Gastroesophageal sphincter (tissue), 4 donors: ENCODE measurements around the gene MEGF8. TPM values are rescaled to one million over a fixed set of nuclear protein-coding genes. Genes with fewer than 3 reads are reported as not detected.

Experiments used
- ATAC-seq: fragments of 150-250 bp; one replicate; pipeline ENCODE4 v1.9.1; 2016; ENCODE audit warnings: mild to moderate bottlenecking, moderate library complexity
- H3K27ac ChIP-seq, 4 donors: fragments of 200-600 bp; sonication (generic) in 3 of 4; 1 replicate in 3 of 4; 2 replicates in 1 of 4; pipeline ENCODE4 v1.5.1; 2016 to 2019
- H3K27me3 ChIP-seq: fragments of 200-600 bp; sonication (generic); one replicate; pipeline ENCODE4 v1.5.1; 2019
- H3K36me3 ChIP-seq, 2 donors: fragments of 200-600 bp; sonication (generic); one replicate each; pipeline ENCODE4 v1.5.1; 2019; ENCODE audit warnings: control low read depth in 1 of 2
- H3K4me1 ChIP-seq, 3 donors: fragments of 200-600 bp; sonication (generic); 1 replicate in 2 of 3; 2 replicates in 1 of 3; pipeline ENCODE4 v1.5.1; 2016 to 2019; ENCODE audit warnings: control low read depth in 2 of 3
- H3K4me3 ChIP-seq, 2 donors: fragments of 200-600 bp; sonication (generic); one replicate each; pipeline ENCODE4 v1.5.1; 2019; ENCODE audit warnings: mild to moderate bottlenecking in 1 of 2, moderate library complexity in 1 of 2
- H3K9me3 ChIP-seq, 3 donors: fragments of 200-600 bp; sonication (generic); one replicate each; pipeline ENCODE4 v1.5.1; 2017 to 2019; ENCODE audit warnings: control low read depth in 2 of 3
- EP300 ChIP-seq: sonication (generic); formaldehyde crosslinking; IDR thresholded peaks from one replicate; pipeline ENCODE4 v1.6.1; 2017; ENCODE audit warnings: antibody characterized with exemption, mild to moderate bottlenecking
- POLR2A ChIP-seq, 2 donors: fragments of 450-650 bp; IDR thresholded peaks; one replicate each; pipeline ENCODE4 v1.6.1; 2017; ENCODE audit warnings: antibody characterized with exemption in 2 of 2, mild to moderate bottlenecking in 2 of 2, moderate library complexity in 1 of 2
- POLR2AphosphoS5 ChIP-seq: sonication (generic); formaldehyde crosslinking; IDR thresholded peaks from one replicate; pipeline ENCODE4 v1.6.1; 2017; ENCODE audit warnings: antibody characterized with exemption
- WGBS, 2 donors: methylation state at CpG; one replicate each; pipeline ENCODE4 v1.1.5; 2018; ENCODE audit warnings: low coverage in 1 of 2; 5-methylcytosine and 5-hydroxymethylcytosine counted together
- total RNA-seq, 4 donors: library from RNA; depleted of rRNA; stranded (reverse); fragments of >200 nt; gene quantifications; one replicate each; pipeline ENCODE4 v1.1.0, GENCODE V29; 2016
- TF ChIP-seq, protein P1 (sequence below), 4 experiments: fragments of 200-600 bp in 2 of 4; fragments of 450-650 bp in 2 of 4; sonication (generic) in 1 of 4; IDR thresholded peaks; one replicate each; pipeline ENCODE4 v1.5.1; 2017 to 2019; ENCODE audit warnings: antibody characterized with exemption in 4 of 4, mild to moderate bottlenecking in 2 of 4, moderate library complexity in 2 of 4

The MEGF8 gene
- total RNA-seq, 4 donors from 2014 or later, result 13.9 to 44.4 (median 18.1) TPM

DNA sequence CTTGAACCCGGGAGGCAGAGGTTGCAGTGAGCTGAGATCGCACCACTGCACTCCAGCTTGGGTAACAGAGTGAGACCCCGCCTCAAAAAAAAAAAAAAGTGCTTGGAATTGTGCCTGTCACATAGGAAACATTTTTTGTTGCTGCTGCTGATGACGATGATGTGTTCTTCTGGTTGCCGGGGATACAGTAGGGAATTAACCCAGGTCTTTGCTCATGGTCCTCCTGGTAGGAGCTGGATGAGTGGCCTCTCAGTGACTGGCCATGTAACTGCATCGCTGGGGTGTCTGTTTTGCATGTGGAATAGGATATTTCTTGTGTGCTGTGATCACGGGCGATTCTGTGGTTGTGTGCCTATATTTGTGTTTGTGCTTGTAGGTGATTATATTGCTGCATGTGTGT, 69.3 kb downstream of the MEGF8 start:
- ATAC-seq, result no peak

DNA sequence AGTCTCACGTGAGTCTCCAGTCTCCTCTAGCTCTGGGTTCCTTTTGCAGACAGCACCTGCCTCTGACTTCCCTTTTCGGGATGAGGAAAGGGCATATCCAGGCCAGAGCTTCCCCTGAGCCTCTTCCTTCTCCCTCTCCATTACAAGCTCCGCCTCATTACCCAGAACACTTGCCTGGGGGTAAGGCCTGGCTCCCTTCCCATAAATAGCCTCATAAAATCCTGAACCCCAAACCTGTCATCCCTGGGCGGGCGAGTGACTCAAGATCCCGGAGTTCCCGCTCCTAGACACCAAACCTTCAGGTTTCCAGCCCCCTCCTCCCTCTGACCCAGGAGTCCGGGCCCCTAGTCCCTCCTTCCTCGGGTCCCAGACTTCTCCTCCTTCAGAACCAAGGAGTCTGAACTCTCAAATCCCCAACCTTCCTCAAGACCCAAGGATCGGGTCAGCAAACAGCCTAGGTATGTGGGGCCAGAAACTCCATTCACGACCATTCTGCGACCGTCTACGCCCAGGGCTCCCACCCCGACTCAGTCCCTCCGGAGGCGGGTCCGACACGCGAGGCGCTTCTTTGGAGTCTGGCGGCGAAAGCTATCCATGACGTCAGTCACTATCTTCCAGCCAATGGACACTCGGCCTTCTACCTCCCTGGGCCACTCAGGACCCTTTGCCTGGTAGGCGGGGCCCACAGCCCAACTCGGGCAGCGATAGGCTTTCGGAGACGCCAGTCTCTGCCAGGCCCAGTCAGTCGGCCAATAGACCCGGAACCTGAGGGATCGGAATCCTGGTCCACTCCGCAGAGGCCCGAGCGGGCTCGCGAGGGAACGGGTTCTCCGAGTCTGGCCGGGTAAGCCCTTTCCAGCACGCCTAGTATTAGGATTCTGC, 71.2 kb downstream of the MEGF8 start:
- WGBS, 2 donors, result 13 to 20% methylated on average over 5 to 9 of the region's 42 CpGs
- ATAC-seq, result peak; percentile 98
- TF ChIP-seq EP300 (no peak), POLR2AphosphoS5 (peak; percentile 39), POLR2A (IDR thresholded peaks at IDR 0.05) (peak in 1 of 2 donors; percentile 55)
- TF ChIP-seq, protein P1, sequence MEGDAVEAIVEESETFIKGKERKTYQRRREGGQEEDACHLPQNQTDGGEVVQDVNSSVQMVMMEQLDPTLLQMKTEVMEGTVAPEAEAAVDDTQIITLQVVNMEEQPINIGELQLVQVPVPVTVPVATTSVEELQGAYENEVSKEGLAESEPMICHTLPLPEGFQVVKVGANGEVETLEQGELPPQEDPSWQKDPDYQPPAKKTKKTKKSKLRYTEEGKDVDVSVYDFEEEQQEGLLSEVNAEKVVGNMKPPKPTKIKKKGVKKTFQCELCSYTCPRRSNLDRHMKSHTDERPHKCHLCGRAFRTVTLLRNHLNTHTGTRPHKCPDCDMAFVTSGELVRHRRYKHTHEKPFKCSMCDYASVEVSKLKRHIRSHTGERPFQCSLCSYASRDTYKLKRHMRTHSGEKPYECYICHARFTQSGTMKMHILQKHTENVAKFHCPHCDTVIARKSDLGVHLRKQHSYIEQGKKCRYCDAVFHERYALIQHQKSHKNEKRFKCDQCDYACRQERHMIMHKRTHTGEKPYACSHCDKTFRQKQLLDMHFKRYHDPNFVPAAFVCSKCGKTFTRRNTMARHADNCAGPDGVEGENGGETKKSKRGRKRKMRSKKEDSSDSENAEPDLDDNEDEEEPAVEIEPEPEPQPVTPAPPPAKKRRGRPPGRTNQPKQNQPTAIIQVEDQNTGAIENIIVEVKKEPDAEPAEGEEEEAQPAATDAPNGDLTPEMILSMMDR (IDR thresholded peaks at IDR 0.05), result no peak
- no peaks in the 10 kb centered on the region for H3K9me3 ChIP-seq
- H3K27ac ChIP-seq, result peak overlapping the region; percentile 54 to 92 (median 84)
- no peaks in the 10 kb centered on the region for H3K36me3 ChIP-seq
- H3K4me1 ChIP-seq, result peaks cover 0 to 29% (median 12%) of the 10 kb centered on the region in 3 donors
- peak overlapping the region; percentile 40 to 55 for H3K4me3 ChIP-seq
- H3K27me3 ChIP-seq, result peaks cover 2% of the 10 kb centered on the region

More for the DNA sequence above, 69.3 kb downstream of the MEGF8 start:
- Histone ChIP-seq H3K9me3 (no peaks in the 10 kb centered on the region), H3K36me3 (no peaks in the 10 kb centered on the region), H3K4me3 (no peak overlapping the region), H3K4me1 (peaks cover 0 to 20% (median 12%) of the 10 kb centered on the region in 3 donors), H3K27ac (no peak overlapping the region), H3K27me3 (peaks cover 21% of the 10 kb centered on the region)
- TF ChIP-seq, protein P1 (IDR thresholded peaks at IDR 0.05), result no peak
- TF ChIP-seq EP300, result no peak
- TF ChIP-seq POLR2AphosphoS5, result no peak
- TF ChIP-seq POLR2A (IDR thresholded peaks at IDR 0.05), result no peak
- WGBS, 2 donors, result 61 to 89% methylated on average over 3 to 6 of the region's 8 CpGs

DNA sequence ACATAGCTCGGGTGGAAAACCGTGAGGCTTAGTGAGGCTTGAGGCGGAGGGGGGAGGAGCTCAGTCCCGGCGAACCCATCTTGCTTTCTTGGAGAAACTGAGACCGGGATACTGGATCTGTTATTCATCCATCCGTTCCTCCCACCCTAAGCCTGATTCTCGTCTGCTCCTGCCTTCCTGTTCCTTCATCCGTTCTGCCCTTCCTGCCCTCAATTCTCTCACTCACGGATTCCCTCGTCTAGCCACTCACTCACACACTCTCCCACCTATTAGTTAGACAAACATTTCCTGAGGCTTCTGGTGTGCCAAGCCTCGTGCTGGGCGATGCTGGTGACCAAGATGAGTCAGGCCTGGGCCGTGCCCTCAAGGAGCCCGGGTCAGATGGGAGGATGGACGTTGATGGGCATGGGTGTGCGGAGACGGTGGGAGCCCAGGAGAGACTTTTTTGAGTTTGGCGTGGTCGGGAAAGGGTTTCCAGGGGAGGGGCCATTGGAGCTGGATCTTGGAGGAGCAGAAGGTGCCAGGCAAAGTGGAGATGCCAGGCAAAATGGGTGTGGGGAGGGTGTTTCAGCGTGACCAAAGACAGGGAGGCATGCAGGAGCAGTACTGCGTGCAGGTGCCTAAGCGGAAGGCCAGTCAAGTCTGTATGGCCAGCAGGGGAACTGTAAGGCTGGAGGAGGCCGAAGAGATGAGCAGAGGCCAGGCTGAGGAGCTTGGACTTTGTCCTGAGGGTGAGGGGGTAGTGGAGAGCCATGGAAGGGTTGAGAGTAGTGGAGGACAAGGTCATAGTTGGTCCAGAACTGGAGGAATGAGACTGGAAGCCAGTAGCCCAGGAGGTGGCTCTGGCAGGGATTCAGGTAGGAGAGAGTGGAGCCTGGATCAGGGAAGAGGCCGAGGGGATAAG, 72.1 kb downstream of the MEGF8 start:
- ATAC-seq, result no peak
- 10 to 24% methylated on average over 10 to 23 of the region's 25 CpGs for WGBS, 2 donors
- peak overlapping the region; percentile 40 to 55 for H3K4me3 ChIP-seq
- no peaks in the 10 kb centered on the region for H3K27me3 ChIP-seq
- H3K36me3 ChIP-seq, result no peaks in the 10 kb centered on the region
- H3K9me3 ChIP-seq, result no peaks in the 10 kb centered on the region
- TF ChIP-seq, protein P1 (IDR thresholded peaks at IDR 0.05), result no peak
- TF ChIP-seq EP300, result no peak
- TF ChIP-seq POLR2A (IDR thresholded peaks at IDR 0.05), result no peak
- TF ChIP-seq POLR2AphosphoS5, result no peak
- H3K4me1 ChIP-seq, result peaks cover 0 to 36% (median 19%) of the 10 kb centered on the region in 3 donors
- H3K27ac ChIP-seq, result peak overlapping the region; percentile 34 to 92 (median 84)

DNA sequence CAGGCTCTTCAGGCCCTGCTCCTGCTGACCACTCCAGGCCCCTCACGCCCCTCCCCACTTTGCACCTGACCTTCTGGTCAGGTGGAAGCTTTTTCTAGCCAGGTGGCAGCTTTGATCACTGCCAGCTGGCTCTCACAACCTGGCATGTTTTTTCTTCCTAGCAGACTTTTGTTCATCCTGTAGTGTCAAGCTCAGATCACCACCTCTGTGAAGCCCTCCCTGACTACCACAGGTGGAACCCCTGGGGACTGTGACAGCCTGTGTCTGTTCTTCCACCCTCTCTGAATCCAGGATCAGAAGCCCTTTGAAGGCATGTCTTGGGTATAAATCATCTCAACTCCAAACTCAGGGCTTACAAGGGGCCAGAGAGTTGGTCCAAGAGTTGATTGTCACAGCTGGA, 75.0 kb downstream of the MEGF8 start:
- Histone ChIP-seq H3K27ac (no peak overlapping the region), H3K9me3 (no peaks in the 10 kb centered on the region), H3K27me3 (no peaks in the 10 kb centered on the region), H3K4me1 (peaks cover 0 to 36% (median 19%) of the 10 kb centered on the region in 3 donors), H3K36me3 (no peaks in the 10 kb centered on the region), H3K4me3 (no peak overlapping the region)
- ATAC-seq, result no peak
- WGBS, 2 donors, result 92 to 100% methylated on average over 1 of the region's 1 CpG
- TF ChIP-seq EP300 (no peak), POLR2AphosphoS5 (no peak), POLR2A (IDR thresholded peaks at IDR 0.05) (no peak)
